GM23338 (cell line): ENCODE measurements around the gene DAGLB. TPM values are rescaled to one million over a fixed set of nuclear protein-coding genes. Genes with fewer than 3 reads are reported as not detected.

Experiments used
- ATAC-seq: fragments of 200-7000 bp; cut with Tn5 transposase; 3 replicates; pipeline ENCODE4 v1.9.1; 2020
- DNase-seq: peaks from one replicate; pipeline ENCODE4 v3.0.0-alpha.2; 2015; ENCODE audit warnings: low spot score
- H2AFZ ChIP-seq: fragments of 200-600 bp; sonication (generic); 2 replicates; pipeline ENCODE4 v1.8.0; 2016; ENCODE audit warnings: antibody characterized with exemption, mild to moderate bottlenecking, moderate library complexity
- H3F3A ChIP-seq: fragments of 200-600 bp; sonication (generic); replicated peaks from 2 replicates; pipeline ENCODE4 v1.8.0; 2017; ENCODE audit warnings: antibody characterized with exemption, mixed run types, low read depth
- H3K27ac ChIP-seq: fragments of 200-600 bp; sonication (generic); 2 replicates; pipeline ENCODE4 v1.6.1; 2016; ENCODE audit warnings: low read depth
- H3K27me3 ChIP-seq: fragments of 200-600 bp; sonication (generic); 2 replicates; pipeline ENCODE4 v1.8.0; 2016; ENCODE audit warnings: mild to moderate bottlenecking, mixed run types, moderate library complexity; ENCODE audit not compliant: insufficient read depth
- H3K36me3 ChIP-seq: fragments of 200-600 bp; sonication (generic); 2 replicates; pipeline ENCODE4 v1.8.0; 2016; ENCODE audit warnings: mild to moderate bottlenecking; ENCODE audit not compliant: insufficient read depth
- H3K4me1 ChIP-seq: fragments of 200-600 bp; sonication (generic); 2 replicates; pipeline ENCODE4 v1.8.0; 2016; ENCODE audit warnings: mild to moderate bottlenecking, moderate library complexity; ENCODE audit not compliant: insufficient read depth
- H3K4me2 ChIP-seq: fragments of 200-600 bp; sonication (generic); 2 replicates; pipeline ENCODE4 v1.7.1; 2017; ENCODE audit warnings: mixed run types
- H3K4me3 ChIP-seq: fragments of 200-600 bp; sonication (generic); 2 replicates; pipeline ENCODE4 v1.6.1; 2016; ENCODE audit warnings: mixed run types
- H3K79me2 ChIP-seq: fragments of 200-600 bp; sonication (generic); replicated peaks from 2 replicates; pipeline ENCODE4 v1.8.0; 2017; ENCODE audit warnings: mild to moderate bottlenecking; ENCODE audit not compliant: insufficient read depth
- H3K9me2 ChIP-seq: fragments of 200-600 bp; sonication (generic); 2 replicates; pipeline ENCODE4 v1.8.0; 2017; ENCODE audit not compliant: insufficient read depth
- H4K20me1 ChIP-seq: fragments of 200-600 bp; sonication (generic); replicated peaks from 2 replicates; pipeline ENCODE4 v1.8.0; 2017; ENCODE audit warnings: mild to moderate bottlenecking; ENCODE audit not compliant: insufficient read depth
- H3K27ac Mint-ChIP-seq: 2 replicates; pipeline ENCODE4 v1.8.0; 2020; ENCODE audit warnings: inconsistent platforms, mild to moderate bottlenecking, moderate library complexity, mixed read lengths
- H3K27me3 Mint-ChIP-seq: 3 replicates; pipeline ENCODE4 v1.8.0; 2022; ENCODE audit warnings: low read depth, mild to moderate bottlenecking, moderate library complexity, mixed read lengths, inconsistent platforms; ENCODE audit not compliant: insufficient read depth, poor library complexity
- H3K36me3 Mint-ChIP-seq: 3 replicates; pipeline ENCODE4 v1.8.0; 2021; ENCODE audit warnings: low read depth, mild to moderate bottlenecking, inconsistent platforms, moderate library complexity, mixed read lengths
- H3K4me1 Mint-ChIP-seq: 3 replicates; pipeline ENCODE4 v1.8.0; 2020; ENCODE audit warnings: mild to moderate bottlenecking, inconsistent platforms, mixed read lengths
- H3K4me3 Mint-ChIP-seq: 3 replicates; pipeline ENCODE4 v1.8.0; 2021; ENCODE audit warnings: moderate library complexity, mild to moderate bottlenecking, inconsistent platforms, mixed read lengths
- H3K9me3 Mint-ChIP-seq: 3 replicates; pipeline ENCODE4 v1.8.0; 2020; ENCODE audit warnings: moderate library complexity, mild to moderate bottlenecking, inconsistent platforms, mixed read lengths
- CREB1 ChIP-seq: fragments of 250-450 bp; sonication (Bioruptor Pico); IDR thresholded peaks from 2 replicates; pipeline ENCODE4 v1.5.0; 2020; ENCODE audit warnings: low read depth, mild to moderate bottlenecking, moderate library complexity
- CTCF ChIP-seq, 2 experiments: fragments of 200-600 bp in 1 of 2; sonication (generic) in 1 of 2; conservative IDR thresholded peaks; 2 replicates each; pipeline versions ENCODE4 v1.5.1 to v1.6.1; 2016 to 2017; ENCODE audit warnings: antibody characterized with exemption in 2 of 2, low read depth in 2 of 2, mild to moderate bottlenecking in 2 of 2, moderate library complexity in 1 of 2
- ETS1 ChIP-seq: IDR thresholded peaks from 2 replicates; pipeline ENCODE4 v1.6.1; 2016; ENCODE audit warnings: antibody characterized with exemption
- EZH2 ChIP-seq: fragments of 200-600 bp; sonication (generic); IDR thresholded peaks from one replicate; pipeline ENCODE4 v1.8.0; 2017; ENCODE audit warnings: antibody characterized with exemption, mild to moderate bottlenecking, low read depth; ENCODE audit not compliant: unreplicated experiment
- EZH2phosphoT487 ChIP-seq: fragments of 200-600 bp; sonication (generic); IDR thresholded peaks from one replicate; pipeline ENCODE4 v1.8.1; 2018; ENCODE audit warnings: antibody characterized with exemption; ENCODE audit not compliant: unreplicated experiment
- JUNB ChIP-seq: IDR thresholded peaks from one replicate; pipeline ENCODE4 v1.6.1; 2016; ENCODE audit warnings: antibody characterized with exemption; ENCODE audit not compliant: unreplicated experiment
- NANOG ChIP-seq: IDR thresholded peaks from 2 replicates; pipeline ENCODE4 v1.6.1; 2016; ENCODE audit warnings: antibody characterized with exemption, borderline replicate concordance
- POLR2AphosphoS5 ChIP-seq: IDR thresholded peaks from 2 replicates; pipeline ENCODE4 v1.6.1; 2016; ENCODE audit warnings: antibody characterized with exemption, low read depth
- REST ChIP-seq: IDR thresholded peaks from one replicate; pipeline ENCODE4 v1.6.1; 2018; ENCODE audit warnings: antibody characterized with exemption; ENCODE audit not compliant: unreplicated experiment
- STAT1 ChIP-seq: IDR thresholded peaks from one replicate; pipeline ENCODE4 v1.6.1; 2016; ENCODE audit warnings: antibody characterized with exemption; ENCODE audit not compliant: unreplicated experiment
- ZNF114 ChIP-seq: fragments of 250-450 bp; sonication (Bioruptor Pico); IDR thresholded peaks from 2 replicates; pipeline ENCODE4 v1.5.0; 2020; ENCODE audit warnings: mild to moderate bottlenecking, moderate library complexity
- ZNF331 ChIP-seq: fragments of 250-450 bp; sonication (Bioruptor Pico); IDR thresholded peaks from 2 replicates; pipeline ENCODE4 v1.5.0; 2020; ENCODE audit warnings: low read depth, mild to moderate bottlenecking, moderate library complexity
- polyA plus RNA-seq: library from polyadenylated mRNA; unstranded; fragments of >200 nt; fragmentation: Nextera tagmentation; extraction: Ambion mirVana; gene quantifications from 2 replicates; pipeline ENCODE4 v1.2.1, GENCODE V29; 2016
- total RNA-seq: library from RNA; depleted of rRNA; stranded (reverse); fragments of >200 nt; shearing (Covaris generic); gene quantifications from 2 replicates; pipeline ENCODE4 v1.2.3, GENCODE V29; 2014

Gene DAGLB
- total and polyA plus RNA-seq, 2 experiments from 2014 or later = 13.8 to 26.0 TPM

GRCh38 chr7:6367701-6368211 lies 80.0 kb downstream of the DAGLB start (continued):
- TF ChIP-seq CTCF (conservative IDR thresholded peaks at IDR 0.05; ENCODE audit: low read depth in 2 of 2) (no peak), STAT1 (no peak), ETS1 (no peak), ZNF114 (CRISPR knock-in tag) (no peak)

- Mint-ChIP-seq H3K4me3 (no peak overlapping the region), H3K36me3 (no peaks in the 10 kb centered on the region), H3K9me3 (no peaks in the 10 kb centered on the region), H3K27ac (no peak overlapping the region), H3K27me3 (peaks cover 2% of the 10 kb centered on the region), H3K4me1 (no peaks in the 10 kb centered on the region)
- Histone ChIP-seq H3K79me2 (no peaks in the 10 kb centered on the region), H3K4me2 (no peak overlapping the region), H3K27me3 (no peaks in the 10 kb centered on the region), H3K4me3 (no peak overlapping the region), H3K9me2 (no peaks in the 10 kb centered on the region), H3K4me1 (no peaks in the 10 kb centered on the region), H2AFZ (no peak overlapping the region), H3K36me3 (no peaks in the 10 kb centered on the region), H3F3A (no peaks in the 10 kb centered on the region), H3K27ac (no peak overlapping the region), H4K20me1 (no peaks in the 10 kb centered on the region; the same call in 1 of the 2 replicates)
- no peak for DNase-seq
- no peak for ATAC-seq
- TF ChIP-seq CTCF (conservative IDR thresholded peaks at IDR 0.05; ENCODE audit: low read depth in 2 of 2) (no peak), REST (no peak), NANOG (no peak), CREB1 (no peak), EZH2 (no peak), ZNF331 (CRISPR knock-in tag) (no peak), JUNB (no peak), ETS1 (no peak), EZH2phosphoT487 (no peak), POLR2AphosphoS5 (no peak)
These were observed 82.3 kb downstream of the DAGLB start for GRCh38 chr7:6365451-6365850.
